Calu3 (cell line): Measurements from ENCODE around the gene SLC29A4. TPM values are rescaled to one million over a fixed set of nuclear protein-coding genes. Genes with fewer than 3 reads are reported as not detected.
"Not testable (repeated sequence)": the region's sequence is repeated elsewhere in the genome, so short reads cannot be mapped to it uniquely, and the experiment has no call there.

Source experiments
- BruUV-seq: library from RNA; stranded (reverse); fragments of 400-500 nt; replicated peaks from 2 replicates; lab custom pipeline; 2021; lab: Mats Ljungman, UMichigan
- CTCF ChIA-PET: fragments of 300-600 bp; sonication (Branson Sonifier 250); formaldehyde crosslinking; loops from one replicate; lab custom pipeline; 2022; ENCODE audit warnings: antibody characterized with exemption; lab: Charles Lee
- DNase-seq: peaks from one replicate; pipeline ENCODE4 v3.0.0; 2022
- H3K27ac Mint-ChIP-seq: one replicate; pipeline ENCODE4 v1.8.0; 2022; ENCODE audit warnings: mixed read lengths; ENCODE audit not compliant: unreplicated experiment
- H3K27me3 Mint-ChIP-seq: one replicate; pipeline ENCODE4 v1.8.0; 2022; ENCODE audit warnings: mixed read lengths; ENCODE audit not compliant: unreplicated experiment
- H3K36me3 Mint-ChIP-seq: one replicate; pipeline ENCODE4 v1.8.0; 2022; ENCODE audit warnings: mild to moderate bottlenecking, moderate library complexity, mixed read lengths; ENCODE audit not compliant: insufficient read depth, unreplicated experiment
- H3K4me1 Mint-ChIP-seq: one replicate; pipeline ENCODE4 v1.8.0; 2022; ENCODE audit warnings: mild to moderate bottlenecking, low read depth, mixed read lengths; ENCODE audit not compliant: unreplicated experiment
- H3K4me3 Mint-ChIP-seq: one replicate; pipeline ENCODE4 v1.8.0; 2022; ENCODE audit warnings: mild to moderate bottlenecking, low read depth, moderate library complexity, mixed read lengths; ENCODE audit not compliant: unreplicated experiment
- H3K9me3 Mint-ChIP-seq: one replicate; pipeline ENCODE4 v1.8.0; 2022; ENCODE audit warnings: low read depth, mixed read lengths; ENCODE audit not compliant: unreplicated experiment
- CTCF ChIP-seq: fragments of 200-600 bp; IDR thresholded peaks from one replicate; pipeline ENCODE4 v1.8.0; 2022; ENCODE audit warnings: antibody characterized with exemption; ENCODE audit not compliant: unreplicated experiment
- intact Hi-C: fragments of 100-400 bp; cut with micrococcal nuclease; formaldehyde crosslinking; loops from one replicate; pipeline ENCODE4 v1.10.0; 2022; ENCODE audit not compliant: unreplicated experiment
- total RNA-seq: library from RNA; stranded (reverse); gene quantifications from 2 replicates; pipeline ENCODE4 v1.2.3, GENCODE V29; 2022

SLC29A4 gene
- total RNA-seq, 1 experiment from 2014 or later, result 2.5 TPM

DNA sequence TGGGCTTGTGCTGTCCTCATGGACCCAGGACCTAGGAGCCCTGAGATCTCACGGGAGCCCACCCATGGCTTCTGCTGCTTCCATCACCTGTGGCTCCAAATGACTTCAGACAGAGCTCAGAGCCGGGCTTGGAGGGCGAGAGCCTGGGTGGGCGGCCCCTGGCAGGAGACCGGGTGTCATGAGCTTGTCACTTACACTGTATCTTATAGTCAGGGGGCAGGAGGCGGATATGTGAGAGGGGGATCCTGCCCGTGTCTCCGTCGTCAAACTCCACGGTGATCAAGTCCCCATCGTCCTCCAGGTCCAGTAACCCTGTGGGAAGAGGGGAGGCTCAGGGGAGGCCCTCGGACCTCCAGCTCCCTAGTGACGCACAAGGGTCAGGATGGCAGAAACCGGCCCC is 33.0 kb downstream of the SLC29A4 start:
- no peak for TF ChIP-seq CTCF
- DNase-seq, result no peak
- H3K27me3 Mint-ChIP-seq, result no peaks in the 10 kb centered on the region
- peaks cover 93% of the 10 kb centered on the region for H3K36me3 Mint-ChIP-seq
- CTCF ChIA-PET, result no interaction called here
- no peak overlapping the region for H3K4me3 Mint-ChIP-seq
- intact Hi-C loops, result no loop called here
- peaks cover 6% of the 10 kb centered on the region for H3K9me3 Mint-ChIP-seq
- BruUV-seq, result no TSS peak
- H3K4me1 Mint-ChIP-seq, result no peaks in the 10 kb centered on the region
- H3K27ac Mint-ChIP-seq, result no peak overlapping the region

GRCh38 chr7:5318613-5319012 is 35.9 kb downstream of the SLC29A4 start:
- BruUV-seq, intact Hi-C loops, H3K4me1 Mint-ChIP-seq, CTCF ChIA-PET, H3K9me3 Mint-ChIP-seq, H3K27me3 Mint-ChIP-seq, H3K27ac Mint-ChIP-seq, DNase-seq, H3K4me3 Mint-ChIP-seq: not testable (repeated sequence)
- H3K36me3 Mint-ChIP-seq, result peaks cover 91% of the 10 kb centered on the region

DNA sequence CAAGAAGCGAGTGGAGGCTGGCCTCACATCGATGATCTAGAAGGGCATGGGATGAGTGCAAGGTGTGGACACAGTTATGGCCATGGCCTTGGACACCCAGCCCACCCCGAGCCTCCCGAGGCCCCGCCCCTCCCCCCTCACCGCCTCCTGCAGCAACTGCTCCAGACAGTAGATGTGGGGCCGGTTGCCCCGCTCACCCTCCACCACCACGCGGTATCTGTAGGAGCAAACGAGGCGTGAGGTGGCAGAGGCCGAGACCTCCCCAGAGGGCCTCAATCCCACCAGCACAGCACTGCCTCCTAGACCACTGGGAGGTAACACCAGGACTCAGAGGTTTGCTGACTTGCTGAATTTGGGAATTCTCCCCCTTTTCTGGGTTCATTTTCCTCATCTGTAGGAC is 37.6 kb downstream of the SLC29A4 start:
- CTCF ChIA-PET, result no interaction called here
- Mint-ChIP-seq H3K27ac (no peak overlapping the region), H3K36me3 (peaks cover 89% of the 10 kb centered on the region), H3K9me3 (peaks cover 6% of the 10 kb centered on the region), H3K4me1 (peaks cover 6% of the 10 kb centered on the region), H3K27me3 (no peaks in the 10 kb centered on the region), H3K4me3 (no peak overlapping the region)
- intact Hi-C loops, result no loop called here
- TF ChIP-seq CTCF, result no peak
- BruUV-seq, result no TSS peak
- DNase-seq, result no peak

- H3K27me3 Mint-ChIP-seq, result no peaks in the 10 kb centered on the region
- DNase-seq, result no peak
- peaks cover 6% of the 10 kb centered on the region for H3K9me3 Mint-ChIP-seq
- CTCF ChIA-PET, result no interaction called here
- no peak for TF ChIP-seq CTCF
- peaks cover 6% of the 10 kb centered on the region for H3K4me1 Mint-ChIP-seq
- BruUV-seq, result no TSS peak
- no peak overlapping the region for H3K4me3 Mint-ChIP-seq
- peaks cover 89% of the 10 kb centered on the region for H3K36me3 Mint-ChIP-seq
- intact Hi-C loops, result no loop called here
- H3K27ac Mint-ChIP-seq, result peak overlapping the region; percentile 44
Measured at GRCh38 chr7:5320802-5321396, 38.2 kb downstream of the SLC29A4 start.

DNA sequence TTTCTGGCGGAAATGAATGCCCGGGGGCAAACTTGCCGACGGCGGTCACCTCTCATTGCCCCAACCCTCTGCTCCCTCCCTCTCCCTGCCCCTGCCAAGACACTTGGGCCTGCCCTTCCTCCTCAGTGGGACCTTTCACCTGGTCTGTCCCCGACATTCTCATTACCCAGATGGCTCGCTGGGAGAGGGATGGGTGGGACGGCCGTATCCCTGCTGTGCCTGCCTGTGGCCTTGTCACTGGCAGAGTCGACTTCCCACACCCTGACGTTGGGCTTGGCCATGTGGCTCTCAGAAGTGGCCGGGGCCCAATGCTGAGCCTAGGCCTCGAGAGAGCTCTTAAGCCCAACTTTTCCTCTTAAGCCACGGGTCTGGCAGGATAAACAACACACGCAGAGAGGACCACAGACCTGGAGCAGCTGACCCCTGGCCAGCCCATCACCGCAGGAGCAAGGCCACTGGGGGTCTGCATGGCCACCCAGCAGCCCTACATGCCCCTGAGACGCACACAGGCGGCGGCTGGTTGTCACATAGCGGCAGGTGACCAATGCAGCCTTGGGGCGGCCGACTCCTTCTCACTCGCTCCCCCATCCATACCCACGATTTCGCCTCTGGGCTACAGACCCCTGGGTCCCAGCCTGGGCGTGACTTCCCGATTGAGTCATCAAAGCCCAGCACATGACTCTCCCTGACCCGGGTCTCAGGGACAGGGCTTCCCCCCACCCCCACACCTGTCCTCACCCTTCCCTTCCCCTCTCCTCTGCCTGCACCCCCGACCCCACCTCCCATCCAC is 40.1 kb downstream of the SLC29A4 start:
- BruUV-seq, result no TSS peak
- no peak for TF ChIP-seq CTCF
- H3K9me3 Mint-ChIP-seq, result peaks cover 6% of the 10 kb centered on the region

GRCh38 chr7:5323800-5324781 is 41.3 kb downstream of the SLC29A4 start:
- H3K4me3 Mint-ChIP-seq, DNase-seq, H3K27ac Mint-ChIP-seq, H3K9me3 Mint-ChIP-seq, BruUV-seq, intact Hi-C loops, H3K4me1 Mint-ChIP-seq, H3K27me3 Mint-ChIP-seq: not testable (repeated sequence)
- CTCF ChIA-PET, result interaction anchor here (0.6 kb wide), 1 partner anchor 70 kb away, joined by 3 read pairs; no protein-coding TSS in a partner anchor
- peaks cover 90% of the 10 kb centered on the region for H3K36me3 Mint-ChIP-seq

More for the DNA sequence above, 40.1 kb downstream of the SLC29A4 start:
- H3K4me3 Mint-ChIP-seq, result no peak overlapping the region
- no peak for DNase-seq
- H3K4me1 Mint-ChIP-seq, result peaks cover 6% of the 10 kb centered on the region
- peak overlapping the region; percentile 47 for H3K27ac Mint-ChIP-seq
- CTCF ChIA-PET, result interaction anchor here (0.6 kb wide), 1 partner anchor 443 kb away, joined by 3 read pairs; no protein-coding TSS in a partner anchor
- intact Hi-C loops, result no loop called here
- peaks cover 91% of the 10 kb centered on the region for H3K36me3 Mint-ChIP-seq
- no peaks in the 10 kb centered on the region for H3K27me3 Mint-ChIP-seq
